BLaER1 treated with 17β-estradiol and CSF1 and Interleukin-3, amounts not matched to agents 10 nM and 100 nM (cell line): ENCODE measurements around the gene REEP6.
"Not testable (repeated sequence)": the region's sequence is repeated elsewhere in the genome, so short reads cannot be mapped to it uniquely, and the experiment has no call there.

ENCODE experiments used
- H3K27ac ChIP-seq, 11 experiments: shearing (Covaris generic); formaldehyde crosslinking; 2 replicates each; pipeline ENCODE4 v1.8.1; 2022
- H3K27me3 ChIP-seq, 11 experiments: shearing (Covaris generic); formaldehyde crosslinking; 2 replicates each; pipeline ENCODE4 v1.8.1; 2022
- H3K36me3 ChIP-seq, 11 experiments: shearing (Covaris generic); formaldehyde crosslinking; 2 replicates each; pipeline ENCODE4 v1.8.1; 2022
- H3K4me1 ChIP-seq, 10 experiments: shearing (Covaris generic); formaldehyde crosslinking; 2 replicates each; pipeline ENCODE4 v1.8.1; 2022
- H3K4me2 ChIP-seq, 11 experiments: shearing (Covaris generic); formaldehyde crosslinking; 2 replicates each; pipeline ENCODE4 v1.8.1; 2022
- H3K4me3 ChIP-seq, 10 experiments: shearing (Covaris generic); formaldehyde crosslinking; 2 replicates each; pipeline ENCODE4 v1.8.1; 2022
- H3K9ac ChIP-seq, 11 experiments: shearing (Covaris generic); formaldehyde crosslinking; 2 replicates each; pipeline ENCODE4 v1.8.1; 2022
- H3K9me3 ChIP-seq, 11 experiments: shearing (Covaris generic); formaldehyde crosslinking; replicated peaks in 1 of 11; 2 replicates each; pipeline ENCODE4 v1.8.1; 2022
- H4K20me1 ChIP-seq, 11 experiments: shearing (Covaris generic); formaldehyde crosslinking; 2 replicates each; pipeline ENCODE4 v1.8.1; 2022
- Cebpa-rat ChIP-seq, 11 experiments: shearing (Covaris generic); IDR thresholded peaks; 2 replicates each; pipeline ENCODE4 v1.8.1; 2022

Gene REEP6

GRCh38 chr19:1538978-1539377 is 48.0 kb downstream of the REEP6 start:
- peaks cover 6 to 31% (median 14%) of the 10 kb centered on the region in 10 experiments; a peak in 17 of 20 replicates for H3K4me1 ChIP-seq
- TF ChIP-seq Cebpa-rat (IDR thresholded peaks at IDR 0.05), result no peak
- H3K4me2 ChIP-seq, result peak overlapping the region in 2 of 11 experiments; percentile 16 to 20; a peak in 2 of 22 replicates
- H3K9me3 ChIP-seq, result peaks cover 0 to 10% (median 0%) of the 10 kb centered on the region in 11 experiments; a peak in 4 of 22 replicates
- no peak overlapping the region for H3K27ac ChIP-seq
- H3K9ac ChIP-seq, result no peak overlapping the region
- no peak overlapping the region for H3K4me3 ChIP-seq
- no peaks in the 10 kb centered on the region; a peak in 1 of 22 replicates for H4K20me1 ChIP-seq
- no peaks in the 10 kb centered on the region for H3K36me3 ChIP-seq
- H3K27me3 ChIP-seq, result no peaks in the 10 kb centered on the region

GRCh38 chr19:1539749-1540148 is 48.8 kb downstream of the REEP6 start:
- not testable (repeated sequence) for H3K36me3 ChIP-seq, H3K27me3 ChIP-seq, H3K9ac ChIP-seq, H3K27ac ChIP-seq, H3K4me3 ChIP-seq, H3K4me2 ChIP-seq, H4K20me1 ChIP-seq
- Histone ChIP-seq H3K9me3 (peaks cover 0 to 10% (median 0%) of the 10 kb centered on the region in 11 experiments; a peak in 4 of 22 replicates), H3K4me1 (peaks cover 6 to 31% (median 14%) of the 10 kb centered on the region in 10 experiments; a peak in 17 of 20 replicates)

- Histone ChIP-seq H3K27ac (no peak overlapping the region), H3K9ac (no peak overlapping the region), H3K36me3 (no peaks in the 10 kb centered on the region), H3K9me3 (peaks cover 0 to 6% (median 0%) of the 10 kb centered on the region in 11 experiments; a peak in 4 of 22 replicates), H3K4me1 (peaks cover 6 to 31% (median 14%) of the 10 kb centered on the region in 10 experiments; a peak in 17 of 20 replicates), H3K4me3 (no peak overlapping the region), H4K20me1 (no peaks in the 10 kb centered on the region), H3K27me3 (peaks cover 0 to under 1% (median 0%) of the 10 kb centered on the region in 11 experiments; a peak in 2 of 22 replicates), H3K4me2 (peak overlapping the region in 5 of 11 experiments; percentile 8 to 25 (median 18); a peak in 5 of 22 replicates)
- no peak for TF ChIP-seq Cebpa-rat (IDR thresholded peaks at IDR 0.05)
These were observed 49.5 kb downstream of the REEP6 start for GRCh38 chr19:1540365-1540925.
